ENCODE results near the gene CUX1.

The CUX1 gene

DNA sequence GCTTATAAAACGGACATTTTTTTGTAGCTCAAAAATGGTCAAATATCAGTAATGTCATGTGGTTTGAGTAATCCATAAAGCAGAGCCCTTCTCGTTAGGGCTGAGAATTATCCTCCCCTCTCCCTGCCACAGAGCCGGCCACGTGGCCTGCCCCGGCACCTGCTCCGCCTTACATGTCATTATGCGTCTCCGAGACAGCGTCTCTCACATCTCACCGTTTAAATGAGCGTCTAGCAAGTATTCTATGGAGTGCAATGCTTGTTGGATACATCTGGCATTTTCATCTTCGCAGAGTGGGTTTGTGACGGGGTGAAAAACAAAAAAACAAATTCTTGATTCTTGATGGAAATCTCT is 86.1 kb downstream of the CUX1 start:
- TF ChIP-seq CTCF (IDR thresholded peaks at IDR 0.05; ENCODE audit: low read depth, low read length): no peak
- Histone ChIP-seq H3K4me1 (no peaks in the 10 kb centered on the region), H3K27me3 (no peaks in the 10 kb centered on the region), H3K9me3 (no peaks in the 10 kb centered on the region), H3K4me3 (ENCODE audit: low read depth, low read length) (no peak overlapping the region), H3K36me3 (no peaks in the 10 kb centered on the region; the same call in 1 of the 2 replicates)
- no peak for DNase-seq

DNA sequence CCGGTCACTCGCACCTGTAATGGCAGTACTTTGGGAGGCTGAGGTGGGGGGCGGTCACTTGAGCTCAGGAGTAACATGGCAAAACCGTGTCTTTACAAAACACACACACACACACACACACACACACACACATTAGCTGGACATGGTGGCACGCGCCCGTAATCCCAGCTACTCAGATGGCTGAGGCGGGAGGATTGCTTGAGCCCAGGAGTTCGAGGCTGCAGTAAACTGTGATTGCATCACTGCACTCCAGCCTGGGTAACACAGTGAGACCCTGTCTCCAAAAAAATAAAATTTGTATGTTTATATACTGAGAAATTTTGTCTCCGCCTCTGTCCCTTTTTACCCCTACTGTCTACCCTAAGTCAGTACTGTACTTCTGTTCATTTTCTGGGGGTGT is 86.6 kb downstream of the CUX1 start:
- DNase-seq: no peak
- H3K9me3 ChIP-seq: no peaks in the 10 kb centered on the region
- no peaks in the 10 kb centered on the region for H3K27me3 ChIP-seq
- H3K36me3 ChIP-seq: no peaks in the 10 kb centered on the region; the same call in 1 of the 2 replicates
- no peaks in the 10 kb centered on the region for H3K4me1 ChIP-seq
- no peak overlapping the region for H3K4me3 ChIP-seq (ENCODE audit: low read depth, low read length)
- no peak for TF ChIP-seq CTCF (IDR thresholded peaks at IDR 0.05; ENCODE audit: low read depth, low read length)

GRCh38 chr7:101905203-101905865 is 87.9 kb downstream of the CUX1 start:
- no peaks in the 10 kb centered on the region for H3K27me3 ChIP-seq
- no peaks in the 10 kb centered on the region; the same call in 1 of the 2 replicates for H3K36me3 ChIP-seq
- DNase-seq: no peak
- no peak overlapping the region for H3K4me3 ChIP-seq (ENCODE audit: low read depth, low read length)
- H3K4me1 ChIP-seq: no peaks in the 10 kb centered on the region
- H3K9me3 ChIP-seq: no peaks in the 10 kb centered on the region
- TF ChIP-seq CTCF (IDR thresholded peaks at IDR 0.05; ENCODE audit: low read depth, low read length): no peak

DNA sequence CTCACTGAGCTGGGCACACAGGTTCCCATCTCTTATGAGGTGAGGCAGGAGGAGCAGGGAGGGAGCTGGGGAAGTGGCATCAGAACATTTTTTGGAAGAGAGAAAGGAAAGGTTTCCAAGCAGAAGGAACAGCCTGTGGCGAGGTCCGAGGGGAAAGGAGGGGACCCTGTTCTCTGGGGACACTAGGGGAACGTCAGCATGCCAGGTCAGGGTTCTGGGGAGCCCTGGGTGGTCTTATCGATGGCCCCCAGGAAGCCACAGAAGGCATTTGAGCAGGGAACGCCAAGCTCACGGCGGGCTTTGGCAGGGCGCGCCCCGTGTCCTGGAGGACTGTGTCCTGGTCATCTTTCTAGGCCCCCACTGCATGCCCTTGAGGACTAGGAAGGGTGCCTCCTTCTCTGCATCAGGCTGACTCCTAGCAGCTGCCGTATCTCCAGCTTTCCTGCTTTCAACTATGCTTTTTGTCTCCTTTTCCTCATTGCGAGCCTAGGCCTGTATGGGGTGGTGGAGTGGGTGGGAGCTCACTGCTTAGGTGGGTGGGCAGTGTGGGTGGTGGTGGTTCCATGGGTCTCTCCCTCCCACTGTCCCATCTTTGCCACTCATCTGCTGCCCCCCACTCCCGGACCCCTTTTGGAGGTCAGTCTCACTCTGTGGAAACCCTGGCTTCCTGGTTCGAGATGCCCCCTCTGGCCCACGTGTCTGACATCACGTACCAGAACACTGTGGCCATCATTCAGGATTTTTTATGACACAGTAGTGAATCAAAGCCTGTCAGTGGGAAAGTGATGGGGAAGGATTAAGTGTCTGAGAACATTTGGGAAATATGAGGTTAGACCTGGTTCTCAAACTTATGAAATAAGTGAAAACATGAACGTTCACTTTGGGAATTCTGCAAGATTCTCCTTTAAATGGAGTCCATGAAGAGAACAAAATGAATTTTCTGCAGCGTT is 89.1 kb downstream of the CUX1 start:
- TF ChIP-seq CTCF (IDR thresholded peaks at IDR 0.05; ENCODE audit: low read depth, low read length): no peak
- Histone ChIP-seq H3K36me3 (no peaks in the 10 kb centered on the region; the same call in 1 of the 2 replicates), H3K4me1 (peaks cover 2% of the 10 kb centered on the region; the same call in 1 of the 2 replicates), H3K27me3 (no peaks in the 10 kb centered on the region), H3K4me3 (ENCODE audit: low read depth, low read length) (no peak overlapping the region), H3K9me3 (no peaks in the 10 kb centered on the region)
- no peak for DNase-seq

GRCh38 chr7:101910991-101911799 is 93.8 kb downstream of the CUX1 start:
- no peak overlapping the region for H3K4me3 ChIP-seq (ENCODE audit: low read depth, low read length)
- H3K9me3 ChIP-seq: no peaks in the 10 kb centered on the region
- peaks cover 27% of the 10 kb centered on the region for H3K4me1 ChIP-seq
- TF ChIP-seq CTCF (IDR thresholded peaks at IDR 0.05; ENCODE audit: low read depth, low read length): no peak
- no peaks in the 10 kb centered on the region for H3K27me3 ChIP-seq
- H3K36me3 ChIP-seq: peaks cover 4% of the 10 kb centered on the region
- DNase-seq: no peak

Measured in BE2C (cell line).